Measurements from ENCODE around the gene TXNRD1.

DNA sequence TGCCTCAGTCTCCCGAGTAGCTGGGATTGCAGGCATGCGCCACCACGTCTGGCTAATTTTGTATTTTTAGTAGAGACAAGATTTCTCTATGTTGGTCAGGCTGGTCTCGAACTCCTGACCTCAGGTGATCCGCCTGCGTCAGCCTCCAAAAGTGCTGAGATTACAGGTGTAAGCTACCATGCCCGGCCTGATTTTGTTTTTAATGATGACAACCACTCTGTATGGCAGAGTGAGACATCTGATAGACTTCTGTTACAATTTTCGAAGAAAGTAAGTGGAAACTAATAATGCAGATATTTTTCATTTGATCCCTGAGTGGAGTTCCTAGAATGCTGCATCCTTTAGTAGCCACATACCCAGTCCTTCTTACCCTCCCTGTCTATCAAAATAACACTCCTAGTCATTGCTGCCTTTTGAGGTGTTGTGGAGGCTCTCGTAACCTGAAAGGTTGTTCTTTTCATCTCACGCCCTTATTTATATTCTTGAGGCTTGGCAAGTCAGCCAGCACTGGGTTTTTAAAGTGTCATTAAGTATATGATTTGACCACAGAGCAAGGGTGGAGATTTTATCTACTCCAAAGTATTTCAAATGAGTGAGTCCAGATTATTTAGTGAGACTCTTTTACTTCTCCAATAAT, 82.0 kb downstream of the TXNRD1 start:
- no peak for TF ChIP-seq EP300 (IDR thresholded peaks at IDR 0.05)
- no peak for TF ChIP-seq POLR2A (IDR thresholded peaks at IDR 0.05)
